Tibial nerve (tissue), 4 donors: ENCODE measurements around the gene MYO18B. TPM values are rescaled to one million over a fixed set of nuclear protein-coding genes. Genes with fewer than 3 reads are reported as not detected.

Experiments used
- DNase-seq, 2 donors: peaks; one replicate each; pipeline ENCODE4 v3.0.0-alpha.2; 2019; ENCODE audit warnings: low spot score in 2 of 2
- H3K27ac ChIP-seq, 4 donors: fragments of 200-600 bp; sonication (generic) in 3 of 4; one replicate each; pipeline ENCODE4 v1.5.1; 2017 to 2019; ENCODE audit warnings: mild to moderate bottlenecking in 1 of 4
- H3K27me3 ChIP-seq, 2 donors: fragments of 200-600 bp; sonication (generic) in 1 of 2; one replicate each; pipeline versions ENCODE4 v1.5.1 to v1.6.0; 2017 to 2019
- H3K36me3 ChIP-seq, 3 donors: fragments of 200-600 bp; sonication (generic); one replicate each; pipeline ENCODE4 v1.5.1; 2018 to 2019
- H3K4me1 ChIP-seq, 4 donors: fragments of 200-600 bp; sonication (generic) in 3 of 4; one replicate each; pipeline ENCODE4 v1.5.1; 2017 to 2019
- H3K4me3 ChIP-seq, 4 donors: fragments of 200-600 bp; sonication (generic) in 3 of 4; one replicate each; pipeline ENCODE4 v1.5.1; 2017 to 2019; ENCODE audit warnings: mild to moderate bottlenecking in 1 of 4, moderate library complexity in 1 of 4
- H3K9me3 ChIP-seq, 4 donors: fragments of 200-600 bp; sonication (generic) in 3 of 4; one replicate each; pipeline ENCODE4 v1.5.1; 2017 to 2019
- EP300 ChIP-seq, 2 donors: sonication (generic); formaldehyde crosslinking; IDR thresholded peaks; one replicate each; pipeline ENCODE4 v1.6.1; 2017; ENCODE audit warnings: antibody characterized with exemption in 2 of 2, mild to moderate bottlenecking in 1 of 2
- POLR2A ChIP-seq, 2 donors: fragments of 450-650 bp; IDR thresholded peaks; one replicate each; pipeline ENCODE4 v1.6.1; 2017; ENCODE audit warnings: antibody characterized with exemption in 2 of 2, mild to moderate bottlenecking in 2 of 2, moderate library complexity in 2 of 2
- WGBS, 2 donors: methylation state at CpG; one replicate each; pipeline ENCODE4 v1.1.5; 2018; 5-methylcytosine and 5-hydroxymethylcytosine counted together
- total RNA-seq, 4 donors: library from RNA; depleted of rRNA; stranded (reverse); fragments of >200 nt; gene quantifications; one replicate each; pipeline ENCODE4 v1.1.0, GENCODE V29; 2016
- TF ChIP-seq, protein P1 (sequence below), 5 experiments: fragments of 200-600 bp in 3 of 5; fragments of 450-650 bp in 2 of 5; sonication (generic) in 3 of 5; IDR thresholded peaks; one replicate each; pipeline ENCODE4 v1.5.1; 2016 to 2019; ENCODE audit warnings: antibody characterized with exemption in 5 of 5, mild to moderate bottlenecking in 3 of 5, moderate library complexity in 2 of 5

MYO18B gene
- total RNA-seq, 4 donors from 2014 or later: under 0.01 TPM; not detected in 2

DNA sequence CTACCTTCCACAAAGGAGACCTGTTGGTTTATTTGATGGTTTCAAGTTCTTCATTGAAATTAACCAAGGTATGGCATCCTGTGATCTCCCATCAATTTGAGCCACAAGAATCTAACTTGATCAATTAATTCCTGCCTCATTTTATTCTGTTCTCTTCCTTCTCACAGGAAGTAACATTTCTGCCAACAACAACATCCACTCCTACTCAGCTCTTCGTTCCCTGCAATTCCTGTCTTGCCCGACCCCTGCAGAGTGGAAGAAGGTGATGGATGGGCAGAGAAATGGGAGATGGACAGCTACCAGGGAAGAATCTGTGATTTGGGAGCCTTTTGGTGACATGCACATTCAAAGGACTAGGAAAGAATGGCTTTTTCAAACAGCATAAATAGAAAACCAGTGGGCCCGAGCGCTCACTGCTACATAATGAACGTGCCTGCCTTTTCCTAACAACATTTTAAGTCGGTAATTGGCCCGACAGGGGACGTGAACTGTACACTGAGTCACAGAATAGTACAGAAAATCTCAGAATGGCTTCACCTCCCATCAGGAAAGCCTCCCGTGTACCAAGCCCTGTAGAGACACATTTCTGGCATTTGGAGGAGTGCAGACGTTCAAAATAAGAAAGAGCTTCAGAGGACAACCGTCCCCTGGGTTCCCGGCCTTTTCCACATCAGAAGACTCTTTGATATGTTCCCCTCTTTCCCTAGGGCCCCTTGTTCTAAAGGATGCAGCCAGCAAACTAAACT, 314.6 kb downstream of the MYO18B start:
- TF ChIP-seq, protein P1, sequence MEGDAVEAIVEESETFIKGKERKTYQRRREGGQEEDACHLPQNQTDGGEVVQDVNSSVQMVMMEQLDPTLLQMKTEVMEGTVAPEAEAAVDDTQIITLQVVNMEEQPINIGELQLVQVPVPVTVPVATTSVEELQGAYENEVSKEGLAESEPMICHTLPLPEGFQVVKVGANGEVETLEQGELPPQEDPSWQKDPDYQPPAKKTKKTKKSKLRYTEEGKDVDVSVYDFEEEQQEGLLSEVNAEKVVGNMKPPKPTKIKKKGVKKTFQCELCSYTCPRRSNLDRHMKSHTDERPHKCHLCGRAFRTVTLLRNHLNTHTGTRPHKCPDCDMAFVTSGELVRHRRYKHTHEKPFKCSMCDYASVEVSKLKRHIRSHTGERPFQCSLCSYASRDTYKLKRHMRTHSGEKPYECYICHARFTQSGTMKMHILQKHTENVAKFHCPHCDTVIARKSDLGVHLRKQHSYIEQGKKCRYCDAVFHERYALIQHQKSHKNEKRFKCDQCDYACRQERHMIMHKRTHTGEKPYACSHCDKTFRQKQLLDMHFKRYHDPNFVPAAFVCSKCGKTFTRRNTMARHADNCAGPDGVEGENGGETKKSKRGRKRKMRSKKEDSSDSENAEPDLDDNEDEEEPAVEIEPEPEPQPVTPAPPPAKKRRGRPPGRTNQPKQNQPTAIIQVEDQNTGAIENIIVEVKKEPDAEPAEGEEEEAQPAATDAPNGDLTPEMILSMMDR (IDR thresholded peaks at IDR 0.05): no peak
- TF ChIP-seq EP300 (IDR thresholded peaks at IDR 0.05) (no peak), POLR2A (IDR thresholded peaks at IDR 0.05) (no peak)
- Histone ChIP-seq H3K27ac (no peak overlapping the region), H3K9me3 (no peaks in the 10 kb centered on the region), H3K4me1 (no peaks in the 10 kb centered on the region), H3K27me3 (no peaks in the 10 kb centered on the region), H3K4me3 (no peak overlapping the region), H3K36me3 (no peaks in the 10 kb centered on the region)
- DNase-seq: no peak
- 57 to 62% methylated on average over 12 of the region's 12 CpGs for WGBS, 2 donors

DNA sequence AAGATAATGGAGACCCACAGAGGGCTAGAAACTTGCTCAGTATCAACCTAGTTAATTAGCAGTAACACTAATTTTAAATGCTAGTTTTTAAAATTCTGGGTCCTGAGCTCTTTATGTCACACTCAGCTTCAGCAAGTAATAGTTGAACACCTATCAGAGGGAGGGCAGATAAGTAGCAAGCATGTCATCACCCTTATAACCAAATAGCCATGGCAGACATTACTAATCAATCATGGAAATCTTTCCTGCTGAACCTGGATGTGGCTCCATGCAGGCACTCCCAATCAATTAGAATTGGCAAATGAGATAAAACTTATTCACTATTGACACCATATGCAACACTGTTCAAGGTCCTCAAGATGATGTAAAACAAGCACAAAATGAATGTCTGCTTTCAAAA, 315.7 kb downstream of the MYO18B start:
- TF ChIP-seq EP300 (IDR thresholded peaks at IDR 0.05) (no peak), POLR2A (IDR thresholded peaks at IDR 0.05) (no peak)
- TF ChIP-seq, protein P1 (IDR thresholded peaks at IDR 0.05): no peak
- Histone ChIP-seq H3K9me3 (no peaks in the 10 kb centered on the region), H3K27me3 (no peaks in the 10 kb centered on the region), H3K4me1 (no peaks in the 10 kb centered on the region), H3K4me3 (no peak overlapping the region), H3K27ac (no peak overlapping the region), H3K36me3 (no peaks in the 10 kb centered on the region)
- no peak for DNase-seq

DNA sequence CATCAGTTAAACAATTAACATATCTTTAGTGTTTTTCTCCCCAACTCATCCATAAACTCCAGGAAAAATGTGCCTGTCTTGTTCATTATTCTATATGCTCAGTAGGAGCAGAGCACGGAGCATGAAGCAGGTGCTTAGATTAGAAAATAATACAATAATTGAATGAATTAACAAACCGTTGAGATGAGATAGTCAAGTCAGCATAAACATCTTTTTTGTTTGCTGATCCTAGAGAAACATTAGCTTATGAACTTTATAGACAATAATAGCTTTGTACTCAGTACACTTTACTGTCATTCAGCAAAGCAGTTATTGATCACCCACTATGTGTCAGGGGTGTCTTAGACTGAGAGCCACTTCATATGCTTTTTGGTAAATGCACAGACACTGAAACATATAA, 322.1 kb downstream of the MYO18B start:
- no peaks in the 10 kb centered on the region for H3K4me1 ChIP-seq
- no peaks in the 10 kb centered on the region for H3K36me3 ChIP-seq
- no peaks in the 10 kb centered on the region for H3K27me3 ChIP-seq
- H3K9me3 ChIP-seq: no peaks in the 10 kb centered on the region
- no peak for DNase-seq
- H3K4me3 ChIP-seq: no peak overlapping the region
- H3K27ac ChIP-seq: no peak overlapping the region
- WGBS, 2 donors: 57 to 59% methylated on average over 2 of the region's 2 CpGs
- TF ChIP-seq, protein P1 (IDR thresholded peaks at IDR 0.05): no peak
- TF ChIP-seq EP300 (IDR thresholded peaks at IDR 0.05) (no peak), POLR2A (IDR thresholded peaks at IDR 0.05) (no peak)

DNA sequence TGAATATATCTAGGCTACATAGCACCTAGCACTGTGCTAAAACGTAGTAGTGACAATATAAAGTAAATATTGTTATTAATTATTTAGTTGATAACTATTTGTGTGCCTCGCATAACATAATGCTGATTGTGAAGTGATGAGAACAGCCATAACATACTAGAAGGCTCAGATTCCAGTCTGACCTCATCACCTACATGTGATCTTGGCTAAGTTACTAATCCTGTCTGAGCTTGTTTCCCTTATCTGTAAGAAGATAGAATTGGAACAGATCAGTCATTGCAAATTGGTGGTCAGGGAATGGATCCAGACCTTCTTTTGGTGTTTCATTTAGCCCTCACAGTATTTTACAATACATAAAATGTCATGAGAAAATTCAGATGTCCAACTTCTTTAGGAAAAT, 323.9 kb downstream of the MYO18B start:
- Histone ChIP-seq H3K4me3 (no peak overlapping the region), H3K27ac (no peak overlapping the region), H3K9me3 (no peaks in the 10 kb centered on the region), H3K27me3 (no peaks in the 10 kb centered on the region), H3K36me3 (no peaks in the 10 kb centered on the region), H3K4me1 (no peaks in the 10 kb centered on the region)
- no peak for DNase-seq
- 63 to 73% methylated on average over 2 of the region's 2 CpGs for WGBS, 2 donors
- TF ChIP-seq EP300 (IDR thresholded peaks at IDR 0.05) (no peak), POLR2A (IDR thresholded peaks at IDR 0.05) (no peak)
- TF ChIP-seq, protein P1 (IDR thresholded peaks at IDR 0.05): no peak

DNA sequence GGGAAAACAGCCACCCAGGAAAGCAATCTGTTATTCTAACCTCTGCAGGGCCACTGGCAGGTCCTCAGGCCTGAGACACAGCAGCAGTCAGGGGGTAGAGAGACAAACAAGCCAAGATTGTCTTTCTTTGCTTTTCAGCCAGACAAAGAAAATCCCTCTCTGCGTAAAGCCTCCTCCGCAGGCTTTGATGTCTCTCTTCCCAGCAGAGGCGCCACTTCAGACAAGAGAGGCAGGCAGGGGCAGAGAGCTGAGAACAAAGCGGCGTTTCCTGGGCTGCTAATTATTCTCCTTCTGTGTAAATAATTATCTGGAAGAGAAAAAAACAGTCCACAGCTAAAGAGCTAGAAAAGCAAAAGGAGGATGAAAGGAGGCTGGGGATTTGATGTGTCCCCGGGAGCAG, 324.5 kb downstream of the MYO18B start:
- TF ChIP-seq, protein P1 (IDR thresholded peaks at IDR 0.05): no peak
- TF ChIP-seq POLR2A (IDR thresholded peaks at IDR 0.05) (no peak), EP300 (IDR thresholded peaks at IDR 0.05) (no peak)
- no peaks in the 10 kb centered on the region for H3K36me3 ChIP-seq
- H3K27me3 ChIP-seq: no peaks in the 10 kb centered on the region
- peaks cover 0 to 6% (median 0%) of the 10 kb centered on the region in 4 donors for H3K9me3 ChIP-seq
- H3K4me3 ChIP-seq: no peak overlapping the region
- no peak overlapping the region for H3K27ac ChIP-seq
- DNase-seq: no peak
- no peaks in the 10 kb centered on the region for H3K4me1 ChIP-seq
- 4% methylated on average over 6 of the region's 6 CpGs for WGBS, 2 donors
